Thymus (tissue), 14 donors: ENCODE measurements around the gene ATP13A2. TPM values are rescaled to one million over a fixed set of nuclear protein-coding genes. Genes with fewer than 3 reads are reported as not detected.

Source experiments
- DNase-seq, 9 donors: peaks; one replicate each; pipeline ENCODE4 v3.0.0-alpha.2; 2013; ENCODE audit warnings: low spot score in 9 of 9, low read depth in 6 of 9, missing footprints in 1 of 9
- H3K27ac ChIP-seq, 2 donors: one replicate each; pipeline ENCODE4 v1.5.1; 2013; ENCODE audit warnings: control low read depth in 1 of 2, low read depth in 1 of 2, low read length in 1 of 2, mild to moderate bottlenecking in 1 of 2, moderate library complexity in 1 of 2
- H3K27me3 ChIP-seq, 2 donors: one replicate each; pipeline ENCODE4 v1.5.1; 2013; ENCODE audit warnings: low read length in 1 of 2; ENCODE audit not compliant: control insufficient read depth in 2 of 2, insufficient read depth in 1 of 2
- H3K36me3 ChIP-seq, 2 donors: one replicate each; pipeline ENCODE4 v1.5.1; 2013; ENCODE audit warnings: low read length in 1 of 2, mild to moderate bottlenecking in 1 of 2, moderate library complexity in 1 of 2; ENCODE audit not compliant: control insufficient read depth in 2 of 2, insufficient read depth in 2 of 2
- H3K4me1 ChIP-seq, 2 donors: one replicate each; pipeline ENCODE4 v1.5.1; 2013; ENCODE audit warnings: low read length in 2 of 2; ENCODE audit not compliant: control insufficient read depth in 2 of 2, insufficient read depth in 2 of 2
- H3K4me3 ChIP-seq, 2 donors: one replicate each; pipeline ENCODE4 v1.5.1; 2013; ENCODE audit warnings: low read length in 2 of 2, control low read depth in 1 of 2, mild to moderate bottlenecking in 1 of 2
- H3K9me3 ChIP-seq, 2 donors: one replicate each; pipeline ENCODE4 v1.5.1; 2013; ENCODE audit warnings: low read length in 1 of 2, mild to moderate bottlenecking in 1 of 2; ENCODE audit not compliant: control insufficient read depth in 2 of 2, insufficient read depth in 1 of 2
- WGBS: extraction: QIAGEN DNeasy Blood & Tissue Kit; methylation state at CpG from one replicate; pipeline ENCODE4 v1.1.7; 2013; 5-methylcytosine and 5-hydroxymethylcytosine counted together
- long read RNA-seq, 10 donors: transcript quantifications; one replicate each; lab custom pipeline, GENCODE V29; 2026
- polyA plus RNA-seq: library from polyadenylated mRNA; stranded (reverse); fragments of 200-250 nt; gene quantifications from one replicate; pipeline ENCODE4 v1.2.3, GENCODE V29; 2013
- total RNA-seq: library from RNA; stranded (reverse); fragments of 120-200 nt; gene quantifications from one replicate; pipeline ENCODE4 v1.2.4, GENCODE V29; 2013
- donor health status: healthy.

The ATP13A2 gene
- 9.3 TPM for total RNA-seq
- polyA plus RNA-seq, result 18.3 TPM
- long read RNA-seq, donor 1, result 0 reads
- long read RNA-seq, donor 2, partial matches to known transcripts, result 13 of 14 reads
- long read RNA-seq, donor 2, other reads (novel, unspliced or antisense), result 0 of 14 reads
- long read RNA-seq, donor 3, result 0 reads
- long read RNA-seq, donor 4, partial matches to known transcripts, result 0 of 1 reads
- long read RNA-seq, donor 4, other reads (novel, unspliced or antisense), result 0 of 1 reads
- long read RNA-seq, donor 5, partial matches to known transcripts, result 0 of 2 reads
- long read RNA-seq, donor 5, other reads (novel, unspliced or antisense), result 0 of 2 reads
- long read RNA-seq, donor 6, partial matches to known transcripts, result 10 of 11 reads
- long read RNA-seq, donor 6, other reads (novel, unspliced or antisense), result 0 of 11 reads
- long read RNA-seq, donor 7, result 0 reads
- long read RNA-seq, donor 8, partial matches to known transcripts, result 0 of 1 reads
- long read RNA-seq, donor 8, other reads (novel, unspliced or antisense), result 0 of 1 reads
- long read RNA-seq, donor 9, result 0 reads
- long read RNA-seq, donor 10, partial matches to known transcripts, result 0 of 2 reads
- long read RNA-seq, donor 10, other reads (novel, unspliced or antisense), result 0 of 2 reads

GRCh38 chr1:17011439-17012307 lies at the start of gene ATP13A2:
Gene ATP13A2, minus strand, starts transcription at chr1:17011928. Its CDS starts 190 bp downstream, at chr1:17011738.
- peak; percentile 38 to 89 (median 74) for DNase-seq
- Histone ChIP-seq H3K27me3 (peaks cover 0 to 9% of the 10 kb centered on the region in 2 donors), H3K4me1 (peaks cover 8 to 21% of the 10 kb centered on the region in 2 donors), H3K9me3 (no peaks in the 10 kb centered on the region), H3K36me3 (no peaks in the 10 kb centered on the region), H3K4me3 (peak within 1 kb of the TSS; percentile 63 to 92), H3K27ac (no peak within 1 kb of the TSS)
- WGBS, result 3% methylated on average over 94 of the region's 94 CpGs

GRCh38 chr1:17061486-17061885 lies 49.8 kb upstream of the ATP13A2 start:
- no peaks in the 10 kb centered on the region for H3K36me3 ChIP-seq
- H3K27ac ChIP-seq, result no peak overlapping the region
- peaks cover 0 to 3% of the 10 kb centered on the region in 2 donors for H3K27me3 ChIP-seq
- peaks cover 0 to 14% of the 10 kb centered on the region in 2 donors for H3K9me3 ChIP-seq
- H3K4me1 ChIP-seq, result no peaks in the 10 kb centered on the region
- WGBS, result 89% methylated on average over 3 of the region's 3 CpGs
- no peak overlapping the region for H3K4me3 ChIP-seq
- DNase-seq, result no peak

GRCh38 chr1:17060306-17060749 lies 48.6 kb upstream of the ATP13A2 start:
- DNase-seq, result no peak
- 80% methylated on average over 11 of the region's 11 CpGs for WGBS
- Histone ChIP-seq H3K4me3 (no peak overlapping the region), H3K27ac (no peak overlapping the region), H3K4me1 (no peaks in the 10 kb centered on the region), H3K36me3 (no peaks in the 10 kb centered on the region), H3K9me3 (peaks cover 0 to 10% of the 10 kb centered on the region in 2 donors), H3K27me3 (peaks cover 0 to 3% of the 10 kb centered on the region in 2 donors)

- DNase-seq, result peak in 3 of 9 donors; percentile 13 to 32 (median 30)
- H3K27ac ChIP-seq, result no peak overlapping the region
- H3K36me3 ChIP-seq, result no peaks in the 10 kb centered on the region
- peaks cover 0 to 4% of the 10 kb centered on the region in 2 donors for H3K9me3 ChIP-seq
- 53% methylated on average over 12 of the region's 12 CpGs for WGBS
- H3K4me3 ChIP-seq, result no peak overlapping the region
- H3K4me1 ChIP-seq, result no peaks in the 10 kb centered on the region
- peaks cover 0 to 3% of the 10 kb centered on the region in 2 donors for H3K27me3 ChIP-seq
These were observed 47.9 kb upstream of the ATP13A2 start for GRCh38 chr1:17059391-17060305.

- WGBS, result 97% methylated on average over 4 of the region's 4 CpGs
- H3K36me3 ChIP-seq, result no peaks in the 10 kb centered on the region
- H3K27me3 ChIP-seq, result peaks cover 0 to 3% of the 10 kb centered on the region in 2 donors
These were observed 44.8 kb upstream of the ATP13A2 start for GRCh38 chr1:17056551-17056950.

GRCh38 chr1:17055801-17056200 lies 44.1 kb upstream of the ATP13A2 start:
- DNase-seq, result no peak
- no peaks in the 10 kb centered on the region for H3K9me3 ChIP-seq
- no peak overlapping the region for H3K4me3 ChIP-seq
- no peaks in the 10 kb centered on the region for H3K36me3 ChIP-seq
- WGBS, result 98% methylated on average over 7 of the region's 7 CpGs
- no peak overlapping the region for H3K27ac ChIP-seq
- peaks cover 6 to 10% of the 10 kb centered on the region in 2 donors for H3K4me1 ChIP-seq
- H3K27me3 ChIP-seq, result peaks cover 0 to 3% of the 10 kb centered on the region in 2 donors

More at GRCh38 chr1:17056551-17056950, 44.8 kb upstream of the ATP13A2 start:
- H3K27ac ChIP-seq, result no peak overlapping the region
- DNase-seq, result no peak
- H3K4me1 ChIP-seq, result peaks cover 6 to 10% of the 10 kb centered on the region in 2 donors
- H3K4me3 ChIP-seq, result no peak overlapping the region
- H3K9me3 ChIP-seq, result no peaks in the 10 kb centered on the region

- WGBS, result under 1% methylated on average over 44 of the region's 44 CpGs
- Histone ChIP-seq H3K36me3 (peaks cover 8 to 10% of the 10 kb centered on the region in 2 donors), H3K27ac (peak within 1 kb of the TSS; percentile 72 to 82), H3K4me3 (peak within 1 kb of the TSS; percentile 67 to 92), H3K4me1 (peaks cover 6 to 10% of the 10 kb centered on the region in 2 donors), H3K27me3 (peaks cover 0 to 3% of the 10 kb centered on the region in 2 donors), H3K9me3 (no peaks in the 10 kb centered on the region)
- DNase-seq, result peak; percentile 92 to 99 (median 96)
These were observed 42.1 kb upstream of the ATP13A2 start, which contains the start of gene SDHB for GRCh38 chr1:17053685-17054410. Gene SDHB, minus strand, starts transcription at chr1:17054032. Its CDS starts 13 bp downstream, at chr1:17054019.
